HCT116 (cell line): ENCODE measurements around the gene CHD8. TPM values are rescaled to one million over a fixed set of nuclear protein-coding genes. Genes with fewer than 3 reads are reported as not detected.

Source experiments
- ATAC-seq: fragments of 200-7000 bp; cut with Tn5 transposase; 2 replicates; pipeline ENCODE4 v1.9.1; 2020; ENCODE audit warnings: mild to moderate bottlenecking, moderate library complexity
- BruUV-seq: library from RNA; stranded (reverse); fragments of 400-500 nt; replicated peaks from 2 replicates; lab custom pipeline; 2021; lab: Mats Ljungman, UMichigan
- CTCF ChIA-PET: fragments of 300-600 bp; sonication (Branson Sonifier 250); formaldehyde crosslinking; loops from one replicate; lab custom pipeline; 2021; ENCODE audit warnings: antibody characterized with exemption; lab: Charles Lee
- POLR2A ChIA-PET: fragments of 300-600, 350-600 bp; sonication (Branson Sonifier 250); formaldehyde crosslinking; loops from one replicate; lab custom pipeline; 2021; ENCODE audit warnings: antibody characterized with exemption; lab: Charles Lee
- RAD21 ChIA-PET, 2 experiments: fragments of 300-600 bp; sonication (Branson Sonifier 250); formaldehyde crosslinking; loops; one replicate each; lab custom pipeline; 2023; ENCODE audit warnings: low total read pairs in 2 of 2; ENCODE audit not compliant: uncharacterized antibody in 2 of 2, unreplicated experiment in 2 of 2, low non-redundant PET in 1 of 2; lab: Charles Lee
- DNase-seq: peaks from one replicate; pipeline ENCODE4 v3.0.0-alpha.2; 2010; ENCODE audit warnings: low read depth, low spot score
- H2AFZ ChIP-seq: fragments of 200-600 bp; shearing (Covaris generic), sonication (generic); 2 replicates; pipeline ENCODE4 v1.6.1; 2017; ENCODE audit warnings: low read depth, mixed run types, mixed read lengths, antibody characterized with exemption, low read length; ENCODE audit not compliant: poor library complexity, severe bottlenecking
- H3K27ac ChIP-seq: 2 replicates; pipeline ENCODE4 v1.5.1; 2012; ENCODE audit warnings: low read depth, low read length
- H3K27me3 ChIP-seq: fragments of 200-600 bp; sonication (generic); 2 replicates; pipeline ENCODE4 v1.6.1; 2016; ENCODE audit warnings: mixed run types, low read length, mixed read lengths; ENCODE audit not compliant: insufficient read depth
- H3K36me3 ChIP-seq, 2 experiments: fragments of 200-500 bp in 1 of 2; fragments of 200-600 bp in 1 of 2; sonication (Bioruptor generic) in 1 of 2; sonication (generic) in 1 of 2; 2 replicates each; pipeline versions ENCODE4 v1.5.1 to v1.6.1; 2014 to 2016; ENCODE audit warnings: low read length in 2 of 2, inconsistent platforms in 1 of 2, mixed read lengths in 1 of 2, mixed run types in 1 of 2; ENCODE audit not compliant: insufficient read depth in 2 of 2, control insufficient read depth in 1 of 2
- H3K4me1 ChIP-seq, 2 experiments: fragments of 200-600 bp in 1 of 2; sonication (generic) in 1 of 2; 2 replicates each; pipeline versions ENCODE4 v1.5.1 to v1.6.1; 2012 to 2017; ENCODE audit warnings: low read length in 2 of 2, inconsistent platforms in 1 of 2, mild to moderate bottlenecking in 1 of 2, mixed read lengths in 1 of 2, mixed run types in 1 of 2, moderate library complexity in 1 of 2; ENCODE audit not compliant: insufficient read depth in 2 of 2, control insufficient read depth in 1 of 2
- H3K4me2 ChIP-seq: fragments of 200-600 bp; sonication (generic); 2 replicates; pipeline ENCODE4 v1.6.1; 2017; ENCODE audit warnings: mixed run types, low read length, mixed read lengths
- H3K4me3 ChIP-seq, 2 experiments: fragments of 200-600 bp in 1 of 2; sonication (generic) in 1 of 2; replicated peaks in 1 of 2; 2 replicates each; pipeline ENCODE4 v1.5.1; 2011 to 2016; ENCODE audit warnings: low read length in 2 of 2, control low read depth in 1 of 2, low read depth in 1 of 2, mild to moderate bottlenecking in 1 of 2, mixed read lengths in 1 of 2, mixed run types in 1 of 2
- H3K79me2 ChIP-seq: fragments of 200-600 bp; sonication (generic); 2 replicates; pipeline ENCODE4 v1.6.1; 2017; ENCODE audit warnings: mild to moderate bottlenecking, mixed run types, low read length, moderate library complexity, mixed read lengths; ENCODE audit not compliant: insufficient read depth
- H3K9ac ChIP-seq: fragments of 200-600 bp; sonication (generic); 2 replicates; pipeline ENCODE4 v1.6.1; 2016; ENCODE audit warnings: low read length, mixed read lengths
- H3K9me2 ChIP-seq: fragments of 200-600 bp; sonication (generic), shearing (Covaris generic); 2 replicates; pipeline ENCODE4 v1.6.1; 2017; ENCODE audit warnings: mixed run types, mild to moderate bottlenecking, moderate library complexity; ENCODE audit not compliant: insufficient read depth
- H3K9me3 ChIP-seq, 2 experiments: fragments of 200-500 bp in 1 of 2; fragments of 200-600 bp in 1 of 2; sonication (Bioruptor generic) in 1 of 2; sonication (generic) in 1 of 2; 2 replicates each; pipeline ENCODE4 v1.6.1; 2014 to 2017; ENCODE audit warnings: low read length in 2 of 2, mixed read lengths in 2 of 2, inconsistent platforms in 1 of 2, low read depth in 1 of 2, mild to moderate bottlenecking in 1 of 2, mixed run types in 1 of 2, moderate library complexity in 1 of 2; ENCODE audit not compliant: control insufficient read depth in 1 of 2, insufficient read depth in 1 of 2
- H4K20me1 ChIP-seq: fragments of 200-600 bp; sonication (generic), shearing (Covaris generic); 2 replicates; pipeline ENCODE4 v1.6.1; 2017; ENCODE audit warnings: mixed run types, mild to moderate bottlenecking, moderate library complexity; ENCODE audit not compliant: insufficient read depth
- CEBPB ChIP-seq: IDR thresholded peaks from 2 replicates; pipeline ENCODE4 v1.6.1; 2012; ENCODE audit warnings: low read depth
- EZH2 ChIP-seq: fragments of 200-600 bp; sonication (generic); IDR thresholded peaks from 2 replicates; pipeline ENCODE4 v1.6.1; 2017; ENCODE audit warnings: antibody characterized with exemption, mixed run types
- EZH2phosphoT487 ChIP-seq: fragments of 200-600 bp; IDR thresholded peaks from 2 replicates; pipeline ENCODE4 v1.6.1; 2018; ENCODE audit warnings: antibody characterized with exemption, borderline replicate concordance
- FOSL1 ChIP-seq: IDR thresholded peaks from 2 replicates; pipeline ENCODE4 v1.6.1; 2012; ENCODE audit warnings: low read depth
- SIN3A ChIP-seq: IDR thresholded peaks from 2 replicates; pipeline ENCODE4 v1.6.1; 2012; ENCODE audit warnings: low read depth
- SP1 ChIP-seq: IDR thresholded peaks from 2 replicates; pipeline ENCODE4 v1.6.1; 2012; ENCODE audit warnings: low read depth
- TCF7L2 ChIP-seq: IDR thresholded peaks from 2 replicates; pipeline ENCODE4 v1.7.0; 2011; ENCODE audit warnings: borderline replicate concordance, inconsistent platforms; ENCODE audit not compliant: insufficient read depth, insufficient read length; ENCODE audit errors: extremely low read depth
- YY1 ChIP-seq: IDR thresholded peaks from 2 replicates; pipeline ENCODE4 v1.6.1; 2011; ENCODE audit warnings: low read length, low read depth, moderate library complexity, mild to moderate bottlenecking; ENCODE audit not compliant: insufficient replicate concordance; ENCODE audit errors: extremely low read depth
- ZNF274 ChIP-seq: fragments of 200-500 bp; sonication (Bioruptor generic); IDR thresholded peaks from 2 replicates; pipeline ENCODE4 v1.6.1; 2014; ENCODE audit warnings: mild to moderate bottlenecking, low read depth, low read length, inconsistent platforms
- intact Hi-C: fragments of 100-400 bp; cut with micrococcal nuclease; formaldehyde crosslinking; loops from 2 replicates; pipeline ENCODE4 v1.10.0; 2022
- total RNA-seq: library from RNA; stranded (reverse); gene quantifications from one replicate; pipeline ENCODE4 v1.2.1, GENCODE V29; 2021; ENCODE audit not compliant: unreplicated experiment
- TF ChIP-seq, protein P1 (sequence below): IDR thresholded peaks from 2 replicates; pipeline ENCODE4 v1.6.1; 2012

The CHD8 gene
- total RNA-seq, 1 experiment from 2014 or later: 46.8 TPM

DNA sequence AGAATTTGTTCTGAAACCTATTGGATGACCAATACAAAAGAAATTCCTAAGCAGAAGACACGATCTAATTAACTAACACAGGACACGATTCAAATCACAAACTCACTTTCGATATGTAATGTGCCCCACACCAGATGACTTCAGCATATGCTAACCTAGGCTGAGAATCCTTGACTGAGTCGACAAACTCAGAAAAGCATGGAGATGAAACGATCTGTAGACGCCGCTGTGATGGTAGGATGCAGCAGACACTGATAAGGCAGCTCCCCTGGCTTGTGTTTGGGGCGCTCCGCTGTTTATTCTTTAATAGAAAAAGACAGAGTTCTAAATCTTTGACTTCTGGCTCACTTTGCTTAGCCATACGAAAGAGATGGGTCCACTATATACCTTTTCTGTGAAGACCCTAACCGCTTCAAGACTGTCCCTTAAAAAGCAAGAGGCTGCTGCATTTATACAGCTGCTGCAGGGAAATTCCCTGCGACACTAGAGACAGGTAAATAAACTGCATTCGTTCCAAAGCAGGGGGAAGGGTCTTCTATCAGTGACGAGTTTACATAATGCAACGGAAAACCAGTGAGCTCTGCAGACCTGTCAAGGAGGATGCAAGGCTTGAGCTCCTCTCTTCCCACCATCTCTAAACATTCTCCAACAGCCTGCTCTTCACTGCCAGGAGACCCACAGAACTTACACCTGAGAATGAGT, 929 bp downstream of the CHD8 start:
- ChIA-PET CTCF (interaction anchor here (0.9 to 1.2 kb wide), 4 partner anchors 12 to 59 kb away, joined by 3 to 5 read pairs (median 4); no protein-coding TSS in a partner anchor), RAD21 (no interaction called here), POLR2A (interaction anchor here (1.8 to 2.1 kb wide), 2 partner anchors 11 to 17 kb away, joined by 22 to 34 read pairs; no protein-coding TSS in a partner anchor)
- Histone ChIP-seq H4K20me1 (0 out of 2 replicates have a peak, but pooled peaks cover 2% of the 10 kb centered on the region), H3K27me3 (no peaks in the 10 kb centered on the region), H3K4me3 (peak overlapping the region; percentile 87 to 97), H3K9me3 (no peaks in the 10 kb centered on the region), H3K27ac (peak overlapping the region; percentile 69), H3K79me2 (peaks cover 58% of the 10 kb centered on the region), H3K9me2 (no peaks in the 10 kb centered on the region), H3K36me3 (peaks cover 0 to 3% of the 10 kb centered on the region in 2 experiments; a peak in 1 of 4 replicates), H3K9ac (peak overlapping the region; percentile 92), H3K4me2 (peak overlapping the region; percentile 84), H2AFZ (no peak overlapping the region), H3K4me1 (peaks cover 10 to 16% of the 10 kb centered on the region in 2 experiments; a peak in 3 of 4 replicates)
- DNase-seq: no peak
- TF ChIP-seq ZNF274 (no peak), TCF7L2 (no peak), EZH2phosphoT487 (no peak), SIN3A (no peak), CEBPB (no peak), YY1 (no peak), EZH2 (no peak), FOSL1 (no peak), SP1 (no peak)
- TF ChIP-seq, protein P1, sequence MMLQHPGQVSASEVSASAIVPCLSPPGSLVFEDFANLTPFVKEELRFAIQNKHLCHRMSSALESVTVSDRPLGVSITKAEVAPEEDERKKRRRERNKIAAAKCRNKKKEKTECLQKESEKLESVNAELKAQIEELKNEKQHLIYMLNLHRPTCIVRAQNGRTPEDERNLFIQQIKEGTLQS: no peak
- no peak for ATAC-seq
- no TSS peak for BruUV-seq
- intact Hi-C loops: no loop called here
